Measurements from ENCODE around the gene RAVER1. TPM values are rescaled to one million over a fixed set of nuclear protein-coding genes. Genes with fewer than 3 reads are reported as not detected.

RAVER1 gene
- total and polyA plus RNA-seq, 2 of the 13 experiments (the other 11 are each of a cell fraction or from before 2014, with no cell fraction given) = 3.6 to 7.9 TPM

DNA sequence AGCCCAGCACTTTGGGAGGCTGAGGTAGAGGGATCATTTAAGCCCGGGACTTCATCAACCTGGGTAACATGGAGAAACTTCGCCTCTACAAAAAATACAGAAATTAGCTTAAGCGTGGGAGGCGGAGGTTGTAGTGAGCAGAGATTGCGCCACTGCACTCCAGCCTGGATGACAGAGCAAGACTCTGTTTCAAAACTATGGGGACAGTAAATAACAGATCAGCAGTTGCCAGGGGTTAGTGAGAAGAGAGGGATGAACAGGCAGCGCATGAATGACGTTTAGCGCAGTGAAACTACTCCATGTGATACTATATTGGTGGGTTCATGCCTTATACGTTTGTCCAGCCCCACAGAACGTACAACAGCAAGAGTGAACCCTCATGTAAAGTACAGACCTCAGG, 13.2 kb upstream of the RAVER1 start (continued):
- TF ChIP-seq ZNF331 (CRISPR knock-in tag; IDR thresholded peaks at IDR 0.05) (peak; percentile 38; the same call in 1 of the 2 replicates), ZFP41 (CRISPR knock-in tag; IDR thresholded peaks at IDR 0.05; ENCODE audit: borderline replicate concordance) (no peak), NRL (CRISPR knock-in tag; IDR thresholded peaks at IDR 0.05; ENCODE audit: borderline replicate concordance) (no peak), ZNF124 (CRISPR knock-in tag; IDR thresholded peaks at IDR 0.05) (no peak), JARID2 (CRISPR knock-in tag; IDR thresholded peaks at IDR 0.05; ENCODE audit: insufficient replicate concordance) (no peak), SP5 (CRISPR knock-in tag; IDR thresholded peaks at IDR 0.05; ENCODE audit: borderline replicate concordance, low read depth) (0 out of 2 replicates have a peak, but pooled peaks have one; percentile 17), HNRNPLL (IDR thresholded peaks at IDR 0.05; ENCODE audit: low read depth, low read length, poor library complexity, severe bottlenecking) (no peak), IKZF1 (IDR thresholded peaks at IDR 0.05) (no peak), ZNF556 (CRISPR knock-in tag; IDR thresholded peaks at IDR 0.05; ENCODE audit: borderline replicate concordance) (no peak), ZMAT3 (CRISPR knock-in tag; conservative IDR thresholded peaks at IDR 0.05) (no peak)
- TF ChIP-seq, protein P1, sequence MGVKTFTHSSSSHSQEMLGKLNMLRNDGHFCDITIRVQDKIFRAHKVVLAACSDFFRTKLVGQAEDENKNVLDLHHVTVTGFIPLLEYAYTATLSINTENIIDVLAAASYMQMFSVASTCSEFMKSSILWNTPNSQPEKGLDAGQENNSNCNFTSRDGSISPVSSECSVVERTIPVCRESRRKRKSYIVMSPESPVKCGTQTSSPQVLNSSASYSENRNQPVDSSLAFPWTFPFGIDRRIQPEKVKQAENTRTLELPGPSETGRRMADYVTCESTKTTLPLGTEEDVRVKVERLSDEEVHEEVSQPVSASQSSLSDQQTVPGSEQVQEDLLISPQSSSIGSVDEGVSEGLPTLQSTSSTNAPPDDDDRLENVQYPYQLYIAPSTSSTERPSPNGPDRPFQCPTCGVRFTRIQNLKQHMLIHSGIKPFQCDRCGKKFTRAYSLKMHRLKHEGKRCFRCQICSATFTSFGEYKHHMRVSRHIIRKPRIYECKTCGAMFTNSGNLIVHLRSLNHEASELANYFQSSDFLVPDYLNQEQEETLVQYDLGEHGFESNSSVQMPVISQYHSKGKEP (CRISPR knock-in tag; IDR thresholded peaks at IDR 0.05) = no peak
- TF ChIP-seq, protein P2, sequence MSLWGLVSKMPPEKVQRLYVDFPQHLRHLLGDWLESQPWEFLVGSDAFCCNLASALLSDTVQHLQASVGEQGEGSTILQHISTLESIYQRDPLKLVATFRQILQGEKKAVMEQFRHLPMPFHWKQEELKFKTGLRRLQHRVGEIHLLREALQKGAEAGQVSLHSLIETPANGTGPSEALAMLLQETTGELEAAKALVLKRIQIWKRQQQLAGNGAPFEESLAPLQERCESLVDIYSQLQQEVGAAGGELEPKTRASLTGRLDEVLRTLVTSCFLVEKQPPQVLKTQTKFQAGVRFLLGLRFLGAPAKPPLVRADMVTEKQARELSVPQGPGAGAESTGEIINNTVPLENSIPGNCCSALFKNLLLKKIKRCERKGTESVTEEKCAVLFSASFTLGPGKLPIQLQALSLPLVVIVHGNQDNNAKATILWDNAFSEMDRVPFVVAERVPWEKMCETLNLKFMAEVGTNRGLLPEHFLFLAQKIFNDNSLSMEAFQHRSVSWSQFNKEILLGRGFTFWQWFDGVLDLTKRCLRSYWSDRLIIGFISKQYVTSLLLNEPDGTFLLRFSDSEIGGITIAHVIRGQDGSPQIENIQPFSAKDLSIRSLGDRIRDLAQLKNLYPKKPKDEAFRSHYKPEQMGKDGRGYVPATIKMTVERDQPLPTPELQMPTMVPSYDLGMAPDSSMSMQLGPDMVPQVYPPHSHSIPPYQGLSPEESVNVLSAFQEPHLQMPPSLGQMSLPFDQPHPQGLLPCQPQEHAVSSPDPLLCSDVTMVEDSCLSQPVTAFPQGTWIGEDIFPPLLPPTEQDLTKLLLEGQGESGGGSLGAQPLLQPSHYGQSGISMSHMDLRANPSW (CRISPR knock-in tag; IDR thresholded peaks at IDR 0.05; ENCODE audit: borderline replicate concordance) = no peak
- TF ChIP-seq, protein P3, sequence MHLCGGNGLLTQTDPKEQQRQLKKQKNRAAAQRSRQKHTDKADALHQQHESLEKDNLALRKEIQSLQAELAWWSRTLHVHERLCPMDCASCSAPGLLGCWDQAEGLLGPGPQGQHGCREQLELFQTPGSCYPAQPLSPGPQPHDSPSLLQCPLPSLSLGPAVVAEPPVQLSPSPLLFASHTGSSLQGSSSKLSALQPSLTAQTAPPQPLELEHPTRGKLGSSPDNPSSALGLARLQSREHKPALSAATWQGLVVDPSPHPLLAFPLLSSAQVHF (CRISPR knock-in tag; IDR thresholded peaks at IDR 0.05) = no peak
- TF ChIP-seq, protein P4, sequence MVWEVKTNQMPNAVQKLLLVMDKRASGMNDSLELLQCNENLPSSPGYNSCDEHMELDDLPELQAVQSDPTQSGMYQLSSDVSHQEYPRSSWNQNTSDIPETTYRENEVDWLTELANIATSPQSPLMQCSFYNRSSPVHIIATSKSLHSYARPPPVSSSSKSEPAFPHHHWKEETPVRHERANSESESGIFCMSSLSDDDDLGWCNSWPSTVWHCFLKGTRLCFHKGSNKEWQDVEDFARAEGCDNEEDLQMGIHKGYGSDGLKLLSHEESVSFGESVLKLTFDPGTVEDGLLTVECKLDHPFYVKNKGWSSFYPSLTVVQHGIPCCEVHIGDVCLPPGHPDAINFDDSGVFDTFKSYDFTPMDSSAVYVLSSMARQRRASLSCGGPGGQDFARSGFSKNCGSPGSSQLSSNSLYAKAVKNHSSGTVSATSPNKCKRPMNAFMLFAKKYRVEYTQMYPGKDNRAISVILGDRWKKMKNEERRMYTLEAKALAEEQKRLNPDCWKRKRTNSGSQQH (CRISPR knock-in tag; IDR thresholded peaks at IDR 0.05; ENCODE audit: low read depth) = no peak

Measured in HepG2 (cell line).